HepG2 (cell line): ENCODE measurements around the gene TBC1D16.
"Not testable (repeated sequence)": the region's sequence is repeated elsewhere in the genome, so short reads cannot be mapped to it uniquely, and the experiment has no call there.

Experiments used
- BHLHE40 ChIP-seq: IDR thresholded peaks from 2 replicates; pipeline ENCODE4 v1.6.1; 2011; ENCODE audit warnings: low read length, improper control_type of control experiment
- BORCS8-MEF2B ChIP-seq: sonication (generic); formaldehyde crosslinking; IDR thresholded peaks from 2 replicates; pipeline ENCODE4 v1.8.0; 2022; ENCODE audit warnings: mild to moderate bottlenecking, missing genetic modification reagents
- FIP1L1 ChIP-seq: fragments of 200-400 bp; formaldehyde crosslinking; IDR thresholded peaks from 2 replicates; pipeline ENCODE4 v1.6.1; 2018; ENCODE audit warnings: low read depth, mild to moderate bottlenecking, low read length, moderate library complexity, borderline replicate concordance; ENCODE audit not compliant: insufficient read depth
- KDM2A ChIP-seq: sonication (generic); formaldehyde crosslinking; IDR thresholded peaks from 2 replicates; pipeline ENCODE4 v1.4.0; 2020; ENCODE audit warnings: low read depth, missing genetic modification reagents, borderline replicate concordance
- SPEN ChIP-seq: sonication (generic); formaldehyde crosslinking; IDR thresholded peaks from 2 replicates; pipeline ENCODE4 v1.5.1; 2020; ENCODE audit warnings: low read depth, mild to moderate bottlenecking, missing genetic modification reagents
- ZBTB7A ChIP-seq: sonication (generic); formaldehyde crosslinking; IDR thresholded peaks from 2 replicates; pipeline ENCODE4 v1.8.0; 2022; ENCODE audit warnings: mild to moderate bottlenecking, missing genetic modification reagents
- ZNF792 ChIP-seq: IDR thresholded peaks from 2 replicates; pipeline ENCODE4 v1.6.1; 2016
- TF ChIP-seq, protein P1 (sequence below): sonication (generic); formaldehyde crosslinking; IDR thresholded peaks from 2 replicates; pipeline ENCODE4 v1.4.0; 2020; ENCODE audit warnings: missing genetic modification reagents, borderline replicate concordance

- not testable (repeated sequence) for TF ChIP-seq BORCS8-MEF2B (CRISPR knock-in tag); SPEN (CRISPR knock-in tag); BHLHE40; ZBTB7A; KDM2A (CRISPR knock-in tag); ZNF792 (CRISPR knock-in tag); FIP1L1
- TF ChIP-seq, protein P1, sequence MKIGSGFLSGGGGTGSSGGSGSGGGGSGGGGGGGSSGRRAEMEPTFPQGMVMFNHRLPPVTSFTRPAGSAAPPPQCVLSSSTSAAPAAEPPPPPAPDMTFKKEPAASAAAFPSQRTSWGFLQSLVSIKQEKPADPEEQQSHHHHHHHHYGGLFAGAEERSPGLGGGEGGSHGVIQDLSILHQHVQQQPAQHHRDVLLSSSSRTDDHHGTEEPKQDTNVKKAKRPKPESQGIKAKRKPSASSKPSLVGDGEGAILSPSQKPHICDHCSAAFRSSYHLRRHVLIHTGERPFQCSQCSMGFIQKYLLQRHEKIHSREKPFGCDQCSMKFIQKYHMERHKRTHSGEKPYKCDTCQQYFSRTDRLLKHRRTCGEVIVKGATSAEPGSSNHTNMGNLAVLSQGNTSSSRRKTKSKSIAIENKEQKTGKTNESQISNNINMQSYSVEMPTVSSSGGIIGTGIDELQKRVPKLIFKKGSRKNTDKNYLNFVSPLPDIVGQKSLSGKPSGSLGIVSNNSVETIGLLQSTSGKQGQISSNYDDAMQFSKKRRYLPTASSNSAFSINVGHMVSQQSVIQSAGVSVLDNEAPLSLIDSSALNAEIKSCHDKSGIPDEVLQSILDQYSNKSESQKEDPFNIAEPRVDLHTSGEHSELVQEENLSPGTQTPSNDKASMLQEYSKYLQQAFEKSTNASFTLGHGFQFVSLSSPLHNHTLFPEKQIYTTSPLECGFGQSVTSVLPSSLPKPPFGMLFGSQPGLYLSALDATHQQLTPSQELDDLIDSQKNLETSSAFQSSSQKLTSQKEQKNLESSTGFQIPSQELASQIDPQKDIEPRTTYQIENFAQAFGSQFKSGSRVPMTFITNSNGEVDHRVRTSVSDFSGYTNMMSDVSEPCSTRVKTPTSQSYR (CRISPR knock-in tag), result not testable (repeated sequence)
Observed at GRCh38 chr17:79961567-79961966, 74.1 kb downstream of the TBC1D16 start.
